Stomach (tissue), 4 donors: ENCODE measurements around the gene KCND2.

Experiments
- CTCF ChIP-seq, 7 experiments: fragments of 450-650 bp in 4 of 7; fragments of 200-600 bp in 3 of 7; sonication (generic) in 3 of 7; IDR thresholded peaks; one replicate each; pipeline ENCODE4 v1.5.1; 2016 to 2019; ENCODE audit warnings: antibody characterized with exemption in 7 of 7, control low read depth in 2 of 7, mild to moderate bottlenecking in 1 of 7
- EP300 ChIP-seq: sonication (generic); formaldehyde crosslinking; IDR thresholded peaks from one replicate; pipeline ENCODE4 v1.6.1; 2017; ENCODE audit warnings: antibody characterized with exemption
- POLR2A ChIP-seq, 4 donors: fragments of 450-650 bp; IDR thresholded peaks; one replicate each; pipeline ENCODE4 v1.6.1; 2016; ENCODE audit warnings: antibody characterized with exemption in 4 of 4, control low read depth in 2 of 4, mild to moderate bottlenecking in 1 of 4, moderate library complexity in 1 of 4
- POLR2AphosphoS5 ChIP-seq, 3 donors: sonication (generic); formaldehyde crosslinking; IDR thresholded peaks; one replicate each; pipeline ENCODE4 v1.6.1; 2016; ENCODE audit warnings: antibody characterized with exemption in 3 of 3

- TF ChIP-seq CTCF (IDR thresholded peaks at IDR 0.05) (no peak), POLR2AphosphoS5 (IDR thresholded peaks at IDR 0.05) (no peak), POLR2A (IDR thresholded peaks at IDR 0.05) (no peak), EP300 (no peak)
These were observed 168.9 kb downstream of the KCND2 start for GRCh38 chr7:120441850-120442249.
